ENCODE results near the gene IL23A.

The IL23A gene

DNA sequence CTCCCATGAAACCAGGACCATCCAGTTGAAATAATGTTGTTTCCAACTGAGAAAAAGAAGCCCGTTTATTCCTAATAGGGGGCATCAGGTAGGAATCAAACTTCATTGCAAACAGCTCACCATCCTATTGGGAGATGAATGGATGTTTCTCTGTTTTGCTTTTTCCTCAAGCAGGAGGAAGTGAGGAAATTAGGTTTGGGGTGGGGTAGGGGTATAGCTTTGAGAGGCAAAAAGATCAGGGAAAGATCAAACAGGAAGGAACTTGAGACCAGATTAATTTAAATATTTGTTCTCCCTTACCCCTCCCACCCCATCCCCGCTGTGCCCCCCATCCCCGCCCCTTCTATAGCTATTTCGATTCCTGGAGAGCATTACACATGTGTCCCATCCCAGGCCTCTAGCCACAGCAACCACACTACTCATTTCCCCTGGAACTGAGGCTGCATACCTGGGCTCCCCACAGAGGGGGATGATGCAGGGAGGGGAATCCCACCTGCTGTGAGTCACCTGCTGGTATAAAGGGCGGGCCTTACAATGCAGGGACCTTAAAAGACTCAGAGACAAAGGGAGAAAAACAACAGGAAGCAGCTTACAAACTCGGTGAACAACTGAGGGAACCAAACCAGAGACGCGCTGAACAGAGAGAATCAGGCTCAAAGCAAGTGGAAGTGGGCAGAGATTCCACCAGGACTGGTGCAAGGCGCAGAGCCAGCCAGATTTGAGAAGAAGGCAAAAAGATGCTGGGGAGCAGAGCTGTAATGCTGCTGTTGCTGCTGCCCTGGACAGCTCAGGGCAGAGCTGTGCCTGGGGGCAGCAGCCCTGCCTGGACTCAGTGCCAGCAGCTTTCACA lies at the start of gene IL23A:
Gene IL23A (plus strand): TSS at position 577 of the 850 bp plus-strand sequence. CDS start 161 bp downstream, at position 738.
- Histone ChIP-seq H3K4me1 (ENCODE audit: insufficient read depth, insufficient read length) (peaks cover 16% of the 10 kb centered on the region), H3K36me3 (ENCODE audit: insufficient read depth, insufficient read length, low read length) (peaks cover 18% of the 10 kb centered on the region), H3K27me3 (ENCODE audit: insufficient read depth, insufficient read length) (no peaks in the 10 kb centered on the region), H3K4me3 (ENCODE audit: insufficient read length, low read depth) (no peak within 1 kb of the TSS), H3K9ac (ENCODE audit: insufficient read length, low read depth) (peak within 1 kb of the TSS; percentile 57), H3K9me3 (ENCODE audit: insufficient read depth, low read length) (no peaks in the 10 kb centered on the region)
- no peak for DNase-seq (ENCODE audit: low read depth, low spot score)
- TF ChIP-seq ZNF274 (IDR thresholded peaks at IDR 0.05; ENCODE audit: low read depth, low read length): no peak
- no peak for TF ChIP-seq SUZ12 (IDR thresholded peaks at IDR 0.05; ENCODE audit: extremely low read depth, insufficient read depth, insufficient read length)

DNA sequence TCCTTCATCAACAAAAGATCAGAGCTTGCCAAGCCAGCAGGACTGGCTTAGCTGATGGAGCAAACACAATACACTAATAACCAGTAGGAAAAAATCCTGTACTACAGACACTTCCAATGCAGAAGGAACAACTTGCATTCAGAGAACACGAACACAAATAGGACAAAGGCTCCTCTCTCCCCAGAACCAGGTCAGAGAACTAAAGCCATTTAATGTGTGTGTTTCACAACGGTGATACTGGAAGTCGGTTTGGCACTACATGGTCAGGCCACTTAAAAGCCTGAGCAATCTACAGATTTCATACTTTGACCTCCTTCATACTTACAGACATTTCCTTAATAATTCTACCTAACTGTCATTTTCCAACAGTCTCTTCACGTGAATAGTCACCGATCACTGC lies 44.9 kb upstream of the IL23A start:
- TF ChIP-seq YY1 (IDR thresholded peaks at IDR 0.05; ENCODE audit: insufficient read depth, insufficient read length) (no peak), ZNF274 (IDR thresholded peaks at IDR 0.05; ENCODE audit: low read depth, low read length) (no peak), SUZ12 (IDR thresholded peaks at IDR 0.05; ENCODE audit: extremely low read depth, insufficient read depth, insufficient read length) (no peak)
- Histone ChIP-seq H3K4me1 (ENCODE audit: insufficient read depth, insufficient read length) (no peaks in the 10 kb centered on the region), H3K36me3 (ENCODE audit: insufficient read depth, insufficient read length, low read length) (peaks cover 77% of the 10 kb centered on the region), H3K4me3 (ENCODE audit: insufficient read length, low read depth) (no peak overlapping the region), H3K9me3 (ENCODE audit: insufficient read depth, low read length) (no peaks in the 10 kb centered on the region), H3K27me3 (ENCODE audit: insufficient read depth, insufficient read length) (no peaks in the 10 kb centered on the region), H3K9ac (ENCODE audit: insufficient read length, low read depth) (no peak overlapping the region)
- no peak for DNase-seq (ENCODE audit: low read depth, low spot score)

DNA sequence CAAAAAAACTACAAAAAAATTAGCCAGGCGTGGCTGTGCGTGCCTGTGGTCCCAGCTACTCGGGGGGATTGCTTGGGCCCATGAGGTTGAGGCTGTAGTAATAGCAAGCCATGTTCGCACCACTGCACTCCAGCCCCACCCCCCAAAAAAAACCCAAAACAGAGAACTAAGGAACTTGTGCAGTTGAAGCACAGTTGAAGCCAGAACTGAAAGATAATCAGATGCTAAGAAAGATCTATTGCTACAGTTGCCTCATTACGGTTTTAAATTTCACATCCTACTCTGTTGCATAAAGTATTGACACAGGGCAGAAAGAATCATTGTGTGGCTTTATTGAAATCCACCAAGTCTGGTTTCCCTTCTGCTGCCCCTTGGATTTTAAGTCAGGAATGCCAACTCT lies 42.4 kb upstream of the IL23A start:
- Histone ChIP-seq H3K36me3 (ENCODE audit: insufficient read depth, insufficient read length, low read length) (peaks cover 62% of the 10 kb centered on the region), H3K9me3 (ENCODE audit: insufficient read depth, low read length) (no peaks in the 10 kb centered on the region), H3K9ac (ENCODE audit: insufficient read length, low read depth) (no peak overlapping the region), H3K4me3 (ENCODE audit: insufficient read length, low read depth) (no peak overlapping the region), H3K4me1 (ENCODE audit: insufficient read depth, insufficient read length) (peaks cover 2% of the 10 kb centered on the region), H3K27me3 (ENCODE audit: insufficient read depth, insufficient read length) (no peaks in the 10 kb centered on the region)
- DNase-seq (ENCODE audit: low read depth, low spot score): no peak
- TF ChIP-seq YY1 (IDR thresholded peaks at IDR 0.05; ENCODE audit: insufficient read depth, insufficient read length) (no peak), SUZ12 (IDR thresholded peaks at IDR 0.05; ENCODE audit: extremely low read depth, insufficient read depth, insufficient read length) (no peak), ZNF274 (IDR thresholded peaks at IDR 0.05; ENCODE audit: low read depth, low read length) (no peak)

GRCh38 chr12:56297400-56297799 lies 41.3 kb upstream of the IL23A start:
- DNase-seq (ENCODE audit: low read depth, low spot score): no peak
- Histone ChIP-seq H3K27me3 (ENCODE audit: insufficient read depth, insufficient read length) (no peaks in the 10 kb centered on the region), H3K36me3 (ENCODE audit: insufficient read depth, insufficient read length, low read length) (peaks cover 67% of the 10 kb centered on the region), H3K4me1 (ENCODE audit: insufficient read depth, insufficient read length) (peaks cover 2% of the 10 kb centered on the region), H3K9ac (ENCODE audit: insufficient read length, low read depth) (no peak overlapping the region), H3K4me3 (ENCODE audit: insufficient read length, low read depth) (no peak overlapping the region), H3K9me3 (ENCODE audit: insufficient read depth, low read length) (no peaks in the 10 kb centered on the region)
- TF ChIP-seq SUZ12 (IDR thresholded peaks at IDR 0.05; ENCODE audit: extremely low read depth, insufficient read depth, insufficient read length) (no peak), ZNF274 (IDR thresholded peaks at IDR 0.05; ENCODE audit: low read depth, low read length) (no peak), YY1 (IDR thresholded peaks at IDR 0.05; ENCODE audit: insufficient read depth, insufficient read length) (no peak)

DNA sequence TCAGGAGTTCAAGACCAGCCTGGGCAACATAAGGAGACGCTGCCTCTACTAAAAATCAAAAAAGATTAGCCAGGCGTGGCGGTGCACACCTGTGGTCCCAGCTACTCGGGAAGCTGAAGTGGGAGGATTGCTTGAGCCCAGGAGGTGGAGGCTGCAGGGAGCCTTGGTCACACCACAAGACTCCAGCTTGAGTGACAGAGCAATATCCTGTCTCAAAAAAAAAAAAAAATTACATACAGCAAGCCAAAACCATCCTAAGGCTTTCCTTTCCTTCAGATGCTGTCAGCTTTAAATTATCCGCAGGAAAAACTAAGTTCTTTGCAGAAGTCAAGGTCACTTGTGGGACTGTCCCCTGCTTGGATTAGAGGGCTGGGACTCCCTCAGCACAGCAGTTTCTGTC lies 39.9 kb upstream of the IL23A start:
- Histone ChIP-seq H3K27me3 (ENCODE audit: insufficient read depth, insufficient read length) (no peaks in the 10 kb centered on the region), H3K4me3 (ENCODE audit: insufficient read length, low read depth) (peak overlapping the region; percentile 86), H3K9me3 (ENCODE audit: insufficient read depth, low read length) (no peaks in the 10 kb centered on the region), H3K36me3 (ENCODE audit: insufficient read depth, insufficient read length, low read length) (peaks cover 69% of the 10 kb centered on the region), H3K9ac (ENCODE audit: insufficient read length, low read depth) (peak overlapping the region; percentile 89), H3K4me1 (ENCODE audit: insufficient read depth, insufficient read length) (peaks cover 2% of the 10 kb centered on the region)
- DNase-seq (ENCODE audit: low read depth, low spot score): no peak
- TF ChIP-seq SUZ12 (IDR thresholded peaks at IDR 0.05; ENCODE audit: extremely low read depth, insufficient read depth, insufficient read length) (no peak), YY1 (IDR thresholded peaks at IDR 0.05; ENCODE audit: insufficient read depth, insufficient read length) (no peak), ZNF274 (IDR thresholded peaks at IDR 0.05; ENCODE audit: low read depth, low read length) (no peak)

DNA sequence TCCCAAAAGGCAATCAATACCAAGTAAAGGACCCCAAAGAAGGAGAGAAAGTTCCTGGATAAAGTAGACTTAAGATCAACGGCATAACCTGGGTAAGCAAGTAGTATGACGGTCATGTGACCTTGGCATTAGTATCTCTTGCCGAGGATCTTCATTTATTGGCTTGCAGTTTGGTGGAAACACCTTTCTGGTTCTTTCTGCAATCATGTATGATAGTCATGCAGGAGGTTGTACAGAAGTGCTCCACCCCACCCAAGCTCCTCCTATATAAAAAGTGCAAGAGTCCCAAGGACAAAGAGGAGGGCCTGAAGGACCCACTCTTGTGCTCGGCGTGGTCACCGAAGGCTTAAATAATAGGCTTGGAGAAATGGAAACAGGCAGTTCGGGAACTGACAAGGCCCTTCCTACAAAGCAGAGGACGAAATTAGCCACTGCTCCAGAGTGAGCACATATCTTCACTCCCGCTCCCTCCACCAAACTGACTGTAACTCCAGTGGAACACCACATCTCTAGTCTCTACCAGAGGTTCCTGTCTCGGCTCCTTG lies 39.3 kb upstream of the IL23A start:
- Histone ChIP-seq H3K36me3 (ENCODE audit: insufficient read depth, insufficient read length, low read length) (peaks cover 69% of the 10 kb centered on the region), H3K9ac (ENCODE audit: insufficient read length, low read depth) (peak overlapping the region; percentile 89), H3K4me1 (ENCODE audit: insufficient read depth, insufficient read length) (peaks cover 2% of the 10 kb centered on the region), H3K9me3 (ENCODE audit: insufficient read depth, low read length) (no peaks in the 10 kb centered on the region), H3K4me3 (ENCODE audit: insufficient read length, low read depth) (peak overlapping the region; percentile 86), H3K27me3 (ENCODE audit: insufficient read depth, insufficient read length) (no peaks in the 10 kb centered on the region)
- DNase-seq (ENCODE audit: low read depth, low spot score): no peak
- TF ChIP-seq SUZ12 (IDR thresholded peaks at IDR 0.05; ENCODE audit: extremely low read depth, insufficient read depth, insufficient read length) (no peak), YY1 (IDR thresholded peaks at IDR 0.05; ENCODE audit: insufficient read depth, insufficient read length) (no peak), ZNF274 (IDR thresholded peaks at IDR 0.05; ENCODE audit: low read depth, low read length) (no peak)

- Histone ChIP-seq H3K36me3 (ENCODE audit: insufficient read depth, insufficient read length, low read length) (peaks cover 68% of the 10 kb centered on the region), H3K4me3 (ENCODE audit: insufficient read length, low read depth) (peak within 1 kb of the TSS; percentile 86), H3K9me3 (ENCODE audit: insufficient read depth, low read length) (no peaks in the 10 kb centered on the region), H3K9ac (ENCODE audit: insufficient read length, low read depth) (peak within 1 kb of the TSS; percentile 89), H3K27me3 (ENCODE audit: insufficient read depth, insufficient read length) (no peaks in the 10 kb centered on the region), H3K4me1 (ENCODE audit: insufficient read depth, insufficient read length) (peaks cover 2% of the 10 kb centered on the region)
- TF ChIP-seq SUZ12 (IDR thresholded peaks at IDR 0.05; ENCODE audit: extremely low read depth, insufficient read depth, insufficient read length) (no peak), YY1 (IDR thresholded peaks at IDR 0.05; ENCODE audit: insufficient read depth, insufficient read length) (no peak), ZNF274 (IDR thresholded peaks at IDR 0.05; ENCODE audit: low read depth, low read length) (no peak)
- DNase-seq (ENCODE audit: low read depth, low spot score): peak; percentile 99
Measured at GRCh38 chr12:56299853-56300643, 38.6 kb upstream of the IL23A start, which contains the start of gene CS. CS (minus strand) TSS chr12:56300330; CDS start chr12:56300201, 129 bp downstream.
